Measurements from ENCODE around the gene TMPRSS3.

DNA sequence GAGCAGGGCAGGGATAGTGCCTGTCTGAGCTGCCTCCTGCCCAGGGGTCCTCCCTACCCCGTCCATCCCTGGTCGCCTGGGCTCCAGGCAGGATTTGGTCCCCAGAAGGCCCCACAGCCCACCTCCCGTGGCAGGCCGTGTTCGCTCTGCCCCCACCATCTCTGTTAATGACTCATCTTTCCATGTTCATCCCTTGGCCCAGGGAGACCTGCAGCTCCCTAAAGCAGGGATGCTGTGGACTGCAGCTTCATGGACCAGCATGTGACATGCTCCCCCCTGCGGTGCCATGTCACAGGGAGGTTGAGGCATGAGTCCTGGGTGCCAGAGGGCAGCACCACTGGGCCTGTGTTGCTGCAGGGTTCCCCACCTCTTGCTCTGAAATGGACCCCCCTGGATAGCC, 34.7 kb upstream of the TMPRSS3 start:
- TF ChIP-seq, protein P1, sequence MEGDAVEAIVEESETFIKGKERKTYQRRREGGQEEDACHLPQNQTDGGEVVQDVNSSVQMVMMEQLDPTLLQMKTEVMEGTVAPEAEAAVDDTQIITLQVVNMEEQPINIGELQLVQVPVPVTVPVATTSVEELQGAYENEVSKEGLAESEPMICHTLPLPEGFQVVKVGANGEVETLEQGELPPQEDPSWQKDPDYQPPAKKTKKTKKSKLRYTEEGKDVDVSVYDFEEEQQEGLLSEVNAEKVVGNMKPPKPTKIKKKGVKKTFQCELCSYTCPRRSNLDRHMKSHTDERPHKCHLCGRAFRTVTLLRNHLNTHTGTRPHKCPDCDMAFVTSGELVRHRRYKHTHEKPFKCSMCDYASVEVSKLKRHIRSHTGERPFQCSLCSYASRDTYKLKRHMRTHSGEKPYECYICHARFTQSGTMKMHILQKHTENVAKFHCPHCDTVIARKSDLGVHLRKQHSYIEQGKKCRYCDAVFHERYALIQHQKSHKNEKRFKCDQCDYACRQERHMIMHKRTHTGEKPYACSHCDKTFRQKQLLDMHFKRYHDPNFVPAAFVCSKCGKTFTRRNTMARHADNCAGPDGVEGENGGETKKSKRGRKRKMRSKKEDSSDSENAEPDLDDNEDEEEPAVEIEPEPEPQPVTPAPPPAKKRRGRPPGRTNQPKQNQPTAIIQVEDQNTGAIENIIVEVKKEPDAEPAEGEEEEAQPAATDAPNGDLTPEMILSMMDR (IDR thresholded peaks at IDR 0.05), result no peak
- TF ChIP-seq POLR2A (IDR thresholded peaks at IDR 0.05), result no peak
- TF ChIP-seq POLR2AphosphoS5 (IDR thresholded peaks at IDR 0.05), result no peak
